ENCODE data around the gene ZNF148.
"Not testable (repeated sequence)": the region's sequence is repeated elsewhere in the genome, so short reads cannot be mapped to it uniquely, and the experiment has no call there.

Gene ZNF148

DNA sequence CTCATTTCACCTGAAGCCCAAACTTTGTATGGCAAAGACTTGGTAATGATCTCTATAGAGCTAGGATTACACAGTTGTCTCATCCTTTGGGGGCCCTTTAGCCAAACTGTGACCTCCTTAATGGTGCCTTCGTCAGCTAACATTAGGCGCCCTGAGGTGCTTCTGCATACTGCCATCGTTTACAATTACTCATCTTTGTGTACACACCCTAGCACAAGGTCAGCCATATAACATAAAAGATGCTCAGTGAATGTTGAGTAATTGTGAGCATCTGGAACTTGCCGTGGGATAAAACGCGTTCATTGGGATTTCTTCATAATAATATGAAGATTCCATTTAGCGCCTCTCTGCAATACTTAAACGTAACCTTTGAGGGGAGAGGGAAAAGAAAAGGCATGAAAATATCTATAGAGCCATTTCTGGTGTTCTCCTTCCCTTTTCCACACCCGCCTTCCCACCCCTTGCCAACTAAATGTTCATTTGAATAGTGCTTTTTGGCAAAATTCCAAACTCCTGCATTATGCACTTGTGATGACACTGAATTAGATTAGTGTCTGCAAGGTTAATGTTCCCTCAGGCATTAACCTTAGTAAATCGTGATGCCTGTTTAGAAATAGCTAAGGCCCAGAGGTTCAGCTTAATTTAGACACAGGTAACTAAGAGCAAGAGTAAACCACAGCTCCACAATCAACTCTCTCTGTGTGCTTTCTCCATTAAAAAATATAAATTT, 990 bp upstream of the ZNF148 start:
- DNase-seq, result no peak

DNA sequence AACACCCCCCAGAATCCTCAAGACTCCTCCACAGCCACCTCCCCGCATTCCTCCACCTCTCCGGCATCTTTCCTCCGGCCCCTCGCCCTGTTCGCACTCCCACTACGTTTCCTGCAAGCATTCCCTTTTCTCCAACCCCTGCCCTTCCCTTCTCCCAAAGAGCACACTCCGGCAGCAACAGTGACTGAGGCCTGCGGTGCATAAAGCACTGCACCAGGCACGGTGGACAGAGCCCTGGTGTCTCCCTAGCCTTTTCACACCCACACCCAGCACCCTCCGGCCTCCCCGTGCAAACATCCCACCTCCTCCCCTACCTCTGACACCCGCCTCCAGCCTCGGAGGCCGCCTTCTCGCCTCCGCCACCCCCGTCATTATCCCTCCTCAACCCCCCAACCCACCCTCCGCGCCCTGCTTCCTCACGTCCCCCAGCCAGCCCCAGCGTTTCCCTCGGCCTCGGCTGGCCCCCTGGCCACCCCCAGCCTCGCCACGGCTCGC, 577 bp downstream of the ZNF148 start:
- peak in 1 of 2 donors; percentile 37 for DNase-seq

DNA sequence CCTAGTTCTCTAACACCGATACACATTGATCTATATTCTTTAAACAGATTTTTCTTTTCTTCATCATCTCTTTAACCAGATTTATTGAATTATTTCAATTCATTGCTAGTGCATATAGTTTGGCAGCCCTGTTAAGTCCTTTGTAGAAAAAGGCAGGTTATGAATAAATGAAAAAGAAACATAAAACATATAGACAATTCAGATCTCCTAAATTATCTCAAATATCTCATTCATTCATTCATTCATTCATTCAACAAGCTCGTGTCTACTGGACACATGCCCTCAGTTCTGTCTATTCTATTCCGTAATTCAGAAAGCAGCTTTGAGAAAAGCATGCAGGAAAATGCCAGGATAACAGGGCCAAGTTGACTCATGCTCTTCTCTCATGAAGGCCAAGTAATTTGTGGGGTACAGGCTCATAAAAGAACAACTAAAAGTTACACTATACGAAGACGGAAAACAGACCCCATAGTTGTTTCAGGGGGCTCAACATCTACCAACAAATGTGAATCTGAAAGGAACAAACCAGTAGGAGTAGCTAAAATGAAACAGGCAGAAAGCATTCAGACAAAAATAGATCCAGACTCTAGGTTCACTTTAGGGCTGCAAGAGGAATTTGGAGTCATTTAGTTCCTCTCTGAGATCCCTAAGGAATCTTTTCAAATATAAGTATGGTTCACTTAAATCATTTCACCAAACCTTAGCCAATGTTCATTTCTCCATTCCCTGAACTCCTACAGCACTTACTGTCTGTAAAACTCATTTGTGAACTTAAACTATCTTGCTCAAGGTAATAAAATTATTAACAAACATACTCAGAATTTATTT, 7.5 kb downstream of the ZNF148 start:
- DNase-seq, result no peak

- no peak for DNase-seq
Observed at GRCh38 chr3:125366132-125366531, 9.0 kb downstream of the ZNF148 start.

- DNase-seq, result no peak
Observed at GRCh38 chr3:125359700-125360099, 15.4 kb downstream of the ZNF148 start.

DNA sequence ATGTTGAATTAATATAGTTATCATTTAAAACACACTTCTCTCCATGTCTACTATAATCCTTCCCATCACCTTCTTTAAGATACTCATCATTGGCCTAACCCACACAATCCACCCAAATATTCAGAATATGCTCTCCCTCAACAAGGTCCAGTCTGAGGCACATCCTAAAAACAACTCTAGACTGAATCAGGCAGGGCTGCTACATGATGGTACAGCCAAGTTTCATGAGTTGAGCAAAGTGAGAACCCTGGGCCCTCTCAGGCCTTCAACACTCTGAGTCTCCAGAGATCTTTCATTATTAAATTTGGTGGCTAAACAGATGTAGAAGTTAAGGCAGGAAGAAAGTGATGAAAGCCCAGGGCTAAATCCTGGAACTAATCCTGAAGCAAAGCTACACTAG, 16.2 kb downstream of the ZNF148 start:
- DNase-seq, result no peak

DNA sequence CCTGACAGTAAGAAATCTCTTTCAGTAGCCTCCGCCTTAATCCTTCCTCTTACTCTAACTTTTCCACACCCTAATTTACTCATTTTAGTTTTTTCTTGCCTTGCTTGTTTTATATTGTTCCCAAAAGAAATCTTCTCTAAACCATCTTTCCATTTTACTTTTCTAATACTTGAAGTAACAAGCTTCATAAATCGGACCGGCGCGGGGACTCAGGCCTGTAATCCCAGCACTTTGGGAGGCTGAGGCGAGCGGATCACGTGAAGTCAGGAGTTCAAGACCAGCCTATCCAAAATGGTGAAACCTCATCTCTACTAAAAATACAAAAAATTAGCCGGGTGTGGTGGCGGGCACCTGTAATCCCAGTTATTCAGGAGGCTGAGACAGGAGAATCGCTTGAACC, 17.3 kb downstream of the ZNF148 start:
- DNase-seq, result no peak

GRCh38 chr3:125357032-125357658, 18.0 kb downstream of the ZNF148 start:
- no peak for DNase-seq

DNA sequence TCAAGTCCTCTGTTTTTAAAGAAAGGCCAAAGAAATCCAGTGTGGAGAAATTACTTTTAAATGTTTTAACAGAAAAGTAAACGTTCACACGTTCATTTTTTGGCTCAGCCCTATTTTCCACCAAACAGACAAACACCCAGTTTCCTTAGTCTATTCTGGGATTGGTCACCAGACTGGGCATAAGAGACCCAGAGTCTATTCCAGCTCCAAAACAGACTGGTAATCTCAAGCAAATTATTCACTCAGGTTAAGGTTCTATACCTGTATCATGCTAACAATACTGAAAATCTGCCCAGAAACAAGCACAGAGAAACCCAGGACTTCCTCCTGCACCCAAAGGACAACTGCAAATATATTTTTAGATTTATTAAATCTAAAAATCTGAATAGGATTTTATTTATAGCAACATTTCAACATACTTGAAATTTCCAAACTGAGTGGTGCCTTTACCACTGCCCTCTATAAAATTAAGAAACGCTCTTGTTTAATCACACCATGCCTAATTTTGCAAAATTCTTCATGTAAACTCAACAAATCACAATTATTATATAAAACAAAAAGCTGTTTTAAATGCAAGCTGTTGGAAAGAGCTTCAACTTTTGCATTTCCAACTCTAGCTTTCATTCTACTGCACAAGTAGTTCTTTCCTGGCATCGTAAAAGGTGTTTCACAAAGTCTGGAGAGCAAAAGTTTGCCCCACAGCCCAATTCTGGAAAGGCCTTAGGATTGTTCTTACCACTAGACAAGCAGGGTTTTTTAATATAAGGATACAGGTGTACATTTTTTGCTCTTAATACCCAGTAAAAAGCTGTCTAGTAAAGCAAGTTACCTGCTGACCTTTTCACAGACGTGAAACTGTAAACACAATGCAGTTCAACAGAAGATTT, 18.7 kb downstream of the ZNF148 start:
- DNase-seq, result peak in 1 of 2 donors; percentile 12

DNA sequence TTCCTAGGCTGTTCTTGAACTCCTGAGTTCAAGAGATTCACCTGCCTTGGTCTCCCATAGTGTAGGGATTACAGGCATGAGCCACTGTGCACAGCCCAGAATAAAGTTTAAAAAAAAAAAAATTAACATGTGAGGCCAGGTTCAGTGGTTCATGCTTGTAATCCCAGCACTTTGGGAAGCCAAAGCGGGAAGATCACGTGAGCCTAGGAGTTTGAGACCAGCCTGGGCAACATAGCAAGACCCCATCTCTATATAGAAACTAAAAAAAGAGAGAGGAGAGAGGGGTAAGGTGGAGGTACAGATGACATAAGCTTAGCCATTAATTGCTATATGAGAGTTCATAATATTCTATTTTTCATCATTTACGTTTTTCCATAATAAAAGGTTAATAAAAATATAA, 21.5 kb downstream of the ZNF148 start:
- DNase-seq, result no peak

DNA sequence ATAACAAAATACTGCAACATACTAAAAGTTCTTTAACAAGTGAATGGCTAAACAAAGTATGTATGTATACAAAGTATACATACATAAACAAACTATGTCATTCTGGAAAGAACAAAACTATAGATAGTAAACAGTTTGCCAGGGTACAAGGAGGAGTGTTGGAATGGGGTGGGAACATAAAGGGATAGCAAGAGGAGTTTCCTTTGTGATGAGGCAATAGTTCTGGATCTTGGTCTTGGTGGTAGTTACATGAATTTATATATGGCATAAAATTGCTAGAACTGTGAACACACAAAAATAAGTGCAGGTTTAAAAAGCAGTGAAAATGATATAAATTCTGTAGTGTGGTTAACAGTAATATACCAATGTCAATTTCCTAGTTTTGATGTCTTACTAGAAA, 22.0 kb downstream of the ZNF148 start:
- DNase-seq, result no peak

GRCh38 chr3:125351814-125352456, 23.2 kb downstream of the ZNF148 start:
- DNase-seq, result no peak

- no peak for DNase-seq
Observed at GRCh38 chr3:125351152-125351551, 24.0 kb downstream of the ZNF148 start.

DNA sequence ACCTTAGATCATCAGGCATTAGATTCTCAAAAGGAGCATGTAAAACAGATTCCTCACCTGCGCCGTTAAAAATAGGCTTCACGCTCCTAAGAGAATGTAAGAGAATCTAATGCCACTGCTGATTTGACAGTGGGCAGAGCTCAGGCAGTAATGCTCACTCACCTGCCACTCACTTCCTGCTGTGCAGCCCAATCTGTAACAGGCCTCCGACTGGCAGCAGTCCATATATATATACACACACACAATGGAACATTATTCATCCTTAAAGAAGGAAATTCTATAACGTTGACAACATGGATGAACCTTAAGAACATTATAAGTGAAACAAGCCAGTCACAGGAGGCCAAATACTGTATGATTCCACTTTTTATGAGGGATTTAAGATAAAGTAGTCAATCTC, 24.5 kb downstream of the ZNF148 start:
- DNase-seq, result no peak

GRCh38 chr3:125349556-125350165, 25.5 kb downstream of the ZNF148 start:
- no peak for DNase-seq

DNA sequence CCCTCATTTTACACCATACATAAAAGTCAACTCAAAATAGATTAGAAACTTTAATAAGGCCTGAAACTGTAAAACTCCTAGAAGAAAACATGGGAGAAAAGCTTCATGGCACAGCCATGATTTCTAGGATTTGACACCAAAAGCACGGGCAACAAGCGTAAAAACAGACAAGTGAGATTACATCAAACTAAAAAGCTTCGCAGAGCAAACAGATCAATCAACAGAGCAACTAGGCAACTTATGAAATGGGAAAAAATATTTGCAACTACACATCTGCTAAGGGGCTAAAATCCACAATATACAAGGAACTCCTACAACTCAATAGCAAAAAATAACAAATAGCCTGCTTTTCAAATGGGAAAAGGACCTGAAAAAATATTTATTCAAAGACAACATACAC, 26.1 kb downstream of the ZNF148 start:
- no peak for DNase-seq

DNA sequence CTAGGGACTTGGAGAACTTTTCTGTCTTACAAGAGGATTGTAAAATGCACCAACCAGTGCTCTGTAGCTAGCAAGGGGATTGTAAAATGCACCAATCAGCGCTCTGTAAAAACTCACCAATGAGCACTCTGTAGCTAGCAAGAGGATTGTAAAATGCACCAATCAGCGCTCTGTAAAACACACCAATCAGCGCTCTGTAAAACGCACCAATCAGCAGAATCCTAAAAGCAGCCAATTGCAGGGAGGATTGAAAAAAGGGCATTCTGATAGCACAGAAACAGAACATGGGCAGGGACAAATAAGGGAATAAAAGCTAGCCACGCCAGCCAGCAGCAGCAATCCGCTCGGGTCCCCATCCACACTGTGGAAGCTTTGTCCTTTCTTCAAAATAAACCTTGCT, 31.8 kb downstream of the ZNF148 start:
- DNase-seq, result not testable (repeated sequence)

- DNase-seq, result no peak
Observed at GRCh38 chr3:125340121-125340520, 35.0 kb downstream of the ZNF148 start.

DNA sequence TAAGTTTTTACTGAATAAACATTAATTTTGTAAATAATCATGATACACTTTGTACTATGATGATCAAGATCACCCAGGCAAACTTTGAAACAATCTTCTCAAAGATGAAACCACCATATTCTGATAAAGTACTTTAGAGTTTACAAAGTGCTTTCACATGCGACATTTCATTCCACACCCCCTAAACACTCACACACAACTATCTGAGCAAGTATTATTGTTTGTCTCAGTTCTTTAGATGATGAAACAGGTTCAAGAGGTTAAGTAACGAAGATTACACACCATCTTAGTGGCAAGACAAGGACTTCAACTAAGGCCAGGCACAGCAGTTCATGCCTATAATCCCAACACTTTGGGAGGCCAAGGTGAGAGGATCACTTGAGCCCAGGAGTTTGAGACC, 37.6 kb downstream of the ZNF148 start:
- no peak for DNase-seq

GRCh38 chr3:125334675-125335560, 40.2 kb downstream of the ZNF148 start:
- no peak for DNase-seq
